Psoas muscle (tissue), 8 donors: ENCODE data around the gene AXIN1. TPM values are rescaled to one million over a fixed set of nuclear protein-coding genes. Genes with fewer than 3 reads are reported as not detected.

Experiments used
- ATAC-seq, 4 donors: fragments of 200-7000 bp; cut with Tn5 transposase; one replicate each; pipeline ENCODE4 v1.9.1; 2020; ENCODE audit warnings: moderate library complexity in 3 of 4, mild to moderate bottlenecking in 2 of 4
- DNase-seq, 2 donors: peaks; one replicate each; pipeline ENCODE4 v3.0.0-alpha.2; 2020
- H3K27ac ChIP-seq: fragments of 200-600 bp; one replicate; pipeline ENCODE4 v1.8.0; 2022
- H3K27me3 ChIP-seq, 3 donors: fragments of 200-600 bp in 1 of 3; one replicate each; pipeline versions ENCODE4 v1.6.1 to v1.8.0; 2013 to 2022; ENCODE audit warnings: low read length in 2 of 3, mild to moderate bottlenecking in 2 of 3, moderate library complexity in 1 of 3; ENCODE audit not compliant: insufficient read depth in 3 of 3
- H3K36me3 ChIP-seq, 2 donors: fragments of 200-600 bp in 1 of 2; one replicate each; pipeline versions ENCODE4 v1.6.1 to v1.8.0; 2013 to 2022; ENCODE audit warnings: low read depth in 1 of 2, mild to moderate bottlenecking in 1 of 2, moderate library complexity in 1 of 2; ENCODE audit not compliant: insufficient read depth in 1 of 2
- H3K4me1 ChIP-seq: fragments of 200-600 bp; one replicate; pipeline ENCODE4 v1.8.0; 2022
- H3K4me3 ChIP-seq: fragments of 200-600 bp; one replicate; pipeline ENCODE4 v1.8.0; 2022; ENCODE audit warnings: mild to moderate bottlenecking
- H3K9me3 ChIP-seq: fragments of 200-600 bp; one replicate; pipeline ENCODE4 v1.8.0; 2022
- WGBS, 3 donors: extraction: QIAGEN DNeasy Blood & Tissue Kit; methylation state at CpG; one replicate each; pipeline versions ENCODE4 v1.1.6 to v1.1.7; 2013; 5-methylcytosine and 5-hydroxymethylcytosine counted together
- intact Hi-C, 2 donors: fragments of 100-400 bp; cut with DNase I; formaldehyde crosslinking; loops; one replicate each; pipeline versions ENCODE4 v1.11.0 to v1.14.2; 2022
- long read RNA-seq, 2 donors: library from polyadenylated mRNA; unstranded; transcript quantifications; one replicate each; pipeline ENCODE4 v2.0.0, GENCODE V29; 2021
- polyA plus RNA-seq, 3 donors: library from polyadenylated mRNA; stranded (reverse); fragments of 200-250 nt; gene quantifications; one replicate each; pipeline ENCODE4 v1.2.3, GENCODE V29; 2013
- total RNA-seq, 4 donors: library from RNA; stranded (reverse); fragmentation: NEBNext Ultra II Directional in 2 of 4; extraction: Animal tissue kit (Norgen Biotek cat#: 25700) in 2 of 4; gene quantifications; one replicate each; pipeline versions ENCODE4 v1.2.1 to v1.2.4, GENCODE V29; 2021 to 2023
- TF ChIP-seq, protein P1 (sequence below): fragments of 200-600 bp; IDR thresholded peaks from one replicate; pipeline ENCODE4 v1.8.0; 2022; ENCODE audit warnings: antibody characterized with exemption
- donor health status: healthy with polysubstance abuse.
- donor health status: DM: no; HTN: no; CAD: no; lungs with moderate emphysema.
- donor health status: Bipolar disorder and iron deficiency.
- donor health status: healthy.
- donor health status: DM: yes; HTN: yes; CAD: no.
- donor health status: DM: no; HTN: no; CAD: no.
- donor health status: DM: no; HTN: no; CAD: no.
- donor health status: DM: yes; HTN: yes; CAD: no.

The AXIN1 gene, protein sequence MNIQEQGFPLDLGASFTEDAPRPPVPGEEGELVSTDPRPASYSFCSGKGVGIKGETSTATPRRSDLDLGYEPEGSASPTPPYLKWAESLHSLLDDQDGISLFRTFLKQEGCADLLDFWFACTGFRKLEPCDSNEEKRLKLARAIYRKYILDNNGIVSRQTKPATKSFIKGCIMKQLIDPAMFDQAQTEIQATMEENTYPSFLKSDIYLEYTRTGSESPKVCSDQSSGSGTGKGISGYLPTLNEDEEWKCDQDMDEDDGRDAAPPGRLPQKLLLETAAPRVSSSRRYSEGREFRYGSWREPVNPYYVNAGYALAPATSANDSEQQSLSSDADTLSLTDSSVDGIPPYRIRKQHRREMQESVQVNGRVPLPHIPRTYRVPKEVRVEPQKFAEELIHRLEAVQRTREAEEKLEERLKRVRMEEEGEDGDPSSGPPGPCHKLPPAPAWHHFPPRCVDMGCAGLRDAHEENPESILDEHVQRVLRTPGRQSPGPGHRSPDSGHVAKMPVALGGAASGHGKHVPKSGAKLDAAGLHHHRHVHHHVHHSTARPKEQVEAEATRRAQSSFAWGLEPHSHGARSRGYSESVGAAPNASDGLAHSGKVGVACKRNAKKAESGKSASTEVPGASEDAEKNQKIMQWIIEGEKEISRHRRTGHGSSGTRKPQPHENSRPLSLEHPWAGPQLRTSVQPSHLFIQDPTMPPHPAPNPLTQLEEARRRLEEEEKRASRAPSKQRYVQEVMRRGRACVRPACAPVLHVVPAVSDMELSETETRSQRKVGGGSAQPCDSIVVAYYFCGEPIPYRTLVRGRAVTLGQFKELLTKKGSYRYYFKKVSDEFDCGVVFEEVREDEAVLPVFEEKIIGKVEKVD
- 10 to 100 TPM; 12.1 to 23.2 (median 22.8) TPM for total RNA-seq
- 10 to 100 TPM; 23.5 to 32.3 (median 29.5) TPM for polyA plus RNA-seq
- long read RNA-seq, donor 1, transcript AXIN1-201 (11 exons, 3,643 nt), result major isoform, 8 of 27 reads
- long read RNA-seq, donor 1, partial matches to known transcripts, result 5 of 27 reads
- long read RNA-seq, donor 1, other reads (novel, unspliced or antisense), result 10 of 27 reads
- long read RNA-seq, donor 2, transcript AXIN1-201 (11 exons, 3,643 nt), result major isoform, 11 of 55 reads
- long read RNA-seq, donor 2, transcript AXIN1-202 (10 exons, 3,324 nt), result minor isoform, 9 of 55 reads
- long read RNA-seq, donor 2, partial matches to known transcripts, result 16 of 55 reads
- long read RNA-seq, donor 2, other reads (novel, unspliced or antisense), result 19 of 55 reads

DNA sequence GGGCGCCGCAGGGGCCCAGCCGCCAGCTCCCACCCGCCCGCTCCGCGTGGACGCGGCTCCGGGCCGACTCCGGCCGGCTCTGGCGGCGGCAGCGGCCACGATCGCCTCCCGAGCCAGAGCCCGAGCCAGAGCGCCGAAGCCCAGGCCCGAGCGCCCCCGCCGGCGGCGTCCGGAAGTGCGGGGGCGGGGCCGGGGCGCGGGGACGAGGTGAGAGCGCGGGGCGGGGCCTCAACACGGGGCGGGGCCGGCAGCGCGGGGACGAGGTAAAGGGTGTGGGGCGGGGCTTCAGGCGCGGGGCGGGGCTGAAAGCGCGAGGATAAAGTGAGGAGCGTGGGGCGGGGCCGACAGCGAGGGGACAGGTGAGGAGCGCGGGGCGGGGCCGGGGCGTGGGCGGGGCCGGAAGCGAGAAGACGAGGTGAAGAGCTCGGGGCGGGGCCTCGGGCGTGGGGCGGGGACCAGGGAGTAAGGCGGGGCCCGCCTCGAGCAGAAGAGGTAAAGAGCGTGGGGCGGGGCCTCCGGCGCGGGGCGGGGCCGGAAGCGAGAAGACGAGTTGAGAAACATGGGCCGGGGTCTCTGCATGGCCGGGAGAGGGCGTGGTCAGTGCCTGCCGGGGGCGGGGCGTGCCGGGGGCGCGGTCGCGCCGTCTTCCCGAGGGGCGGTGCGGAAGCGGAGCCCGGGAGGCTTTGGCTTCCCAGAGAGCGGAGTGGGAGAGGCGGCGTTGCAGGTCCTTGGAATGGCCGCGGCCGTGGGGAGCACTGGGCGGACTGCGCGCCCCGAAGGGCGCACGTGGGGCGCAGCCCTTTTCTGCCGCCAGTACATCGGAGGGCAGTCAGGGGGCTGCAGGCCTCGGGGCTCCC is at the start of gene AXIN1:
TSS of gene AXIN1 (minus strand) at position 177 of the 857 bp plus-strand sequence. CDS start 5,698 bp downstream, outside the sequence.
- ATAC-seq (peak; percentile 92 to 95 (median 93)), DNase-seq (peak; percentile 99 to 100)
- TF ChIP-seq, protein P1, sequence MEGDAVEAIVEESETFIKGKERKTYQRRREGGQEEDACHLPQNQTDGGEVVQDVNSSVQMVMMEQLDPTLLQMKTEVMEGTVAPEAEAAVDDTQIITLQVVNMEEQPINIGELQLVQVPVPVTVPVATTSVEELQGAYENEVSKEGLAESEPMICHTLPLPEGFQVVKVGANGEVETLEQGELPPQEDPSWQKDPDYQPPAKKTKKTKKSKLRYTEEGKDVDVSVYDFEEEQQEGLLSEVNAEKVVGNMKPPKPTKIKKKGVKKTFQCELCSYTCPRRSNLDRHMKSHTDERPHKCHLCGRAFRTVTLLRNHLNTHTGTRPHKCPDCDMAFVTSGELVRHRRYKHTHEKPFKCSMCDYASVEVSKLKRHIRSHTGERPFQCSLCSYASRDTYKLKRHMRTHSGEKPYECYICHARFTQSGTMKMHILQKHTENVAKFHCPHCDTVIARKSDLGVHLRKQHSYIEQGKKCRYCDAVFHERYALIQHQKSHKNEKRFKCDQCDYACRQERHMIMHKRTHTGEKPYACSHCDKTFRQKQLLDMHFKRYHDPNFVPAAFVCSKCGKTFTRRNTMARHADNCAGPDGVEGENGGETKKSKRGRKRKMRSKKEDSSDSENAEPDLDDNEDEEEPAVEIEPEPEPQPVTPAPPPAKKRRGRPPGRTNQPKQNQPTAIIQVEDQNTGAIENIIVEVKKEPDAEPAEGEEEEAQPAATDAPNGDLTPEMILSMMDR, result peak; percentile 47
- peak within 1 kb of the TSS; percentile 76 for H3K27ac ChIP-seq
- peaks cover 11% of the 10 kb centered on the region for H3K4me1 ChIP-seq
- no peaks in the 10 kb centered on the region for H3K27me3 ChIP-seq
- H3K36me3 ChIP-seq, result peaks cover 0 to 11% of the 10 kb centered on the region in 2 donors
- H3K4me3 ChIP-seq, result peak within 1 kb of the TSS; percentile 79
- intact Hi-C loops, result loop anchor here in 1 of 2 donors (5.0 to 10.0 kb wide), 2 partner anchors 125 to 148 kb away; partner anchors contain the start of gene LUC7L
- no peaks in the 10 kb centered on the region for H3K9me3 ChIP-seq
- 1 to 9% (median 3%) methylated on average over 8 to 113 of the region's 113 CpGs for WGBS, 3 donors

DNA sequence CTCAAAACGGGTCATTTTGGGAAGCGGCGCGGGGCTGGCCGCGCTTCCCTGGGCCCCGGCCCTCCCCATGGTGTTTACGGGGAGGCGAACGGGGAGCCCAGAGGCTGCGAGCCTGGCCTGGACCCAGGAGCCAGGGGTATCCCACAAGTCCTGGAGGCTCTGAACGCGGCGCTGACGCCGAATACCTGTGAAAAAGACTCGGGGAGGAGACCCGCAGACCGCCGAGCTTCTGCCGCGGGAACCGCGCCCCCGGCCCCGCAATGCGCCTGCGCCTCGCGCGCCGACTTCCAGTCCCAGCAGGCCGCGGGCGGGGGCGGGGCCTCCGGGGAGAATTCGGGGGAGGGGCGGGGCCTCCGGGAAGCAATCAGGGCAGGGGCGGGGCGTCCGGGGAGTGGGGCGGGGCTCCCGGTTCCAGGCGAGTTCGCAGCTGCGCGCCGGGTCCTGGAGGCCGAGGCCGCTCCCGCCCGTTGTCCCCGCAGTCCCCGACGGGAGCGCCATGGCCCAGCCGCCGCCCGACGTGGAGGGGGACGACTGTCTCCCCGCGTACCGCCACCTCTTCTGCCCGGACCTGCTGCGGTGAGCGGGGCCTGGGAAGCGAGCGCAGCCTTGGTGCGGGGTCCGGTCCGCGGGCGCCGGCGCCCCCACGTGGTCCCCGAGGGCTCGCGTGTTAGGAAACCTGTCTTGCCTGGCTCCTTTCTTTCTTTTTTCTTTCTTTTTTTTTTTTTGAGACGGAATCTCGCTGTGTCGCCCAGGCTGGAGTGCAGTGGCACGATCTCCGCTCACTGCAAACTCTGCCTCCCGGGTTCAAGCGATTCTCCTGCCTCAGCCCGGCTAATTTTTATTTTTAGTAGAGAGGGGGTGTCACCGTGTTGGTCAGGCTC is 49.2 kb upstream of the AXIN1 start, which contains the start of gene DECR2:
TSS of gene DECR2 (plus strand) at position 418 of the 881 bp plus-strand sequence. CDS start at position 497, 79 bp downstream.
- peaks cover 0 to 3% of the 10 kb centered on the region in 2 donors for H3K36me3 ChIP-seq
- DNase-seq (peak; percentile 98), ATAC-seq (peak; percentile 89 to 94 (median 92))
- H3K27me3 ChIP-seq, result no peaks in the 10 kb centered on the region
- no peaks in the 10 kb centered on the region for H3K9me3 ChIP-seq
- H3K27ac ChIP-seq, result peak within 1 kb of the TSS; percentile 95
- intact Hi-C loops, result loop anchor here in 1 of 2 donors (2.0 kb wide), 1 partner anchor 23 kb away; the partner anchor contains the start of gene RAB11FIP3
- H3K4me1 ChIP-seq, result peaks cover 21% of the 10 kb centered on the region
- WGBS, 3 donors, result 1% methylated on average over 59 to 91 of the region's 91 CpGs
- TF ChIP-seq, protein P1, result peak; percentile 38
- H3K4me3 ChIP-seq, result peak within 1 kb of the TSS; percentile 76

DNA sequence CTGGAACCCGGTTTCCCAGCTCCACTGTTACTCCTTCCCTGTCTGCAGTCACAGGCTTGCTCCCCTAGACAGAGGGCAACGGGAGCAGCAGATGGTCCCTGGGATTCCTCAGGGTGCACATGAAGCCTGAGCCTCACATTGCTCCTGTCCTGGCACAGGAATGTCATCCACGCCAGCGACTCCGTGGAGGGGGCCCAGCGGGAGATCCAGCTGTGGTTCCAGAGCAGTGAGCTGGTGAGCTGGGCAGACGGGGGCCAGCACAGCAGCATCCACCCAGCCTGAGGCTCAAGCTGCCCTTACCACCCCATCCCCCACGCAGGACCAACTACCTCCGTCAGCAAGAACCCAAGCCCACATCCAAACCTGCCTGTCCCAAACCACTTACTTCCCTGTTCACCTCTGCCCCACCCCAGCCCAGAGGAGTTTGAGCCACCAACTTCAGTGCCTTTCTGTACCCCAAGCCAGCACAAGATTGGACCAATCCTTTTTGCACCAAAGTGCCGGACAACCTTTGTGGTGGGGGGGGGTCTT is 47.6 kb upstream of the AXIN1 start:
- ATAC-seq (no peak), DNase-seq (no peak)
- peaks cover 21% of the 10 kb centered on the region for H3K4me1 ChIP-seq
- H3K27ac ChIP-seq, result peak overlapping the region; percentile 95
- TF ChIP-seq, protein P1, result no peak
- WGBS, 3 donors, result 60 to 74% (median 66%) methylated on average over 10 of the region's 10 CpGs
- H3K9me3 ChIP-seq, result no peaks in the 10 kb centered on the region
- H3K4me3 ChIP-seq, result peak overlapping the region; percentile 76
- intact Hi-C loops, result no loop called here
- H3K36me3 ChIP-seq, result peaks cover 0 to 3% of the 10 kb centered on the region in 2 donors
- H3K27me3 ChIP-seq, result no peaks in the 10 kb centered on the region
